ENCODE data around the gene MARCHF9.

- TF ChIP-seq, protein P1, sequence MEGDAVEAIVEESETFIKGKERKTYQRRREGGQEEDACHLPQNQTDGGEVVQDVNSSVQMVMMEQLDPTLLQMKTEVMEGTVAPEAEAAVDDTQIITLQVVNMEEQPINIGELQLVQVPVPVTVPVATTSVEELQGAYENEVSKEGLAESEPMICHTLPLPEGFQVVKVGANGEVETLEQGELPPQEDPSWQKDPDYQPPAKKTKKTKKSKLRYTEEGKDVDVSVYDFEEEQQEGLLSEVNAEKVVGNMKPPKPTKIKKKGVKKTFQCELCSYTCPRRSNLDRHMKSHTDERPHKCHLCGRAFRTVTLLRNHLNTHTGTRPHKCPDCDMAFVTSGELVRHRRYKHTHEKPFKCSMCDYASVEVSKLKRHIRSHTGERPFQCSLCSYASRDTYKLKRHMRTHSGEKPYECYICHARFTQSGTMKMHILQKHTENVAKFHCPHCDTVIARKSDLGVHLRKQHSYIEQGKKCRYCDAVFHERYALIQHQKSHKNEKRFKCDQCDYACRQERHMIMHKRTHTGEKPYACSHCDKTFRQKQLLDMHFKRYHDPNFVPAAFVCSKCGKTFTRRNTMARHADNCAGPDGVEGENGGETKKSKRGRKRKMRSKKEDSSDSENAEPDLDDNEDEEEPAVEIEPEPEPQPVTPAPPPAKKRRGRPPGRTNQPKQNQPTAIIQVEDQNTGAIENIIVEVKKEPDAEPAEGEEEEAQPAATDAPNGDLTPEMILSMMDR (IDR thresholded peaks at IDR 0.05): no peak
- TF ChIP-seq POLR2AphosphoS5 (IDR thresholded peaks at IDR 0.05): no peak
- no peak for TF ChIP-seq EP300 (IDR thresholded peaks at IDR 0.05)
Observed at GRCh38 chr12:57743769-57744168, 11.1 kb upstream of the MARCHF9 start.
